Gastrocnemius medialis (tissue), 4 donors: ENCODE measurements around the gene POLR1F. TPM values are rescaled to one million over a fixed set of nuclear protein-coding genes. Genes with fewer than 3 reads are reported as not detected.

ENCODE experiments used
- ATAC-seq, 2 donors: fragments of 150-250 bp; one replicate each; pipeline ENCODE4 v1.9.1; 2016
- DNase-seq, 2 donors: peaks; one replicate each; pipeline ENCODE4 v3.0.0-alpha.2; 2019
- H3K27ac ChIP-seq, 4 donors: fragments of 200-600 bp; sonication (generic); 1 replicate in 1 of 4; 2 replicates in 3 of 4; pipeline ENCODE4 v1.5.1; 2016 to 2018; ENCODE audit warnings: mild to moderate bottlenecking in 2 of 4, moderate library complexity in 1 of 4
- H3K27me3 ChIP-seq, 3 donors: fragments of 200-600 bp; sonication (generic) in 2 of 3; 1 replicate in 1 of 3; 2 replicates in 2 of 3; pipeline versions ENCODE4 v1.5.1 to v1.6.0; 2016 to 2019; ENCODE audit warnings: mild to moderate bottlenecking in 1 of 3, moderate library complexity in 1 of 3
- H3K36me3 ChIP-seq, 2 donors: fragments of 200-600 bp; sonication (generic) in 1 of 2; one replicate each; pipeline ENCODE4 v1.5.1; 2017 to 2018
- H3K4me1 ChIP-seq, 2 donors: fragments of 200-600 bp; sonication (generic) in 1 of 2; one replicate each; pipeline ENCODE4 v1.5.1; 2016 to 2017; ENCODE audit warnings: mild to moderate bottlenecking in 2 of 2
- H3K4me3 ChIP-seq, 4 donors: fragments of 200-600 bp; sonication (generic) in 3 of 4; 1 replicate in 1 of 4; 2 replicates in 3 of 4; pipeline ENCODE4 v1.5.1; 2016 to 2019; ENCODE audit warnings: mild to moderate bottlenecking in 2 of 4
- H3K9me3 ChIP-seq, 3 donors: fragments of 200-600 bp; sonication (generic) in 2 of 3; 1 replicate in 1 of 3; 2 replicates in 2 of 3; pipeline ENCODE4 v1.5.1; 2016 to 2019
- CTCF ChIP-seq, 5 experiments: fragments of 450-650 bp in 3 of 5; fragments of 200-600 bp in 2 of 5; sonication (generic) in 2 of 5; IDR thresholded peaks in 4 of 5; conservative IDR thresholded peaks in 1 of 5; 1 replicate in 4 of 5; 2 replicates in 1 of 5; pipeline ENCODE4 v1.5.1; 2016 to 2019; ENCODE audit warnings: antibody characterized with exemption in 5 of 5, mild to moderate bottlenecking in 3 of 5, moderate library complexity in 3 of 5
- POLR2A ChIP-seq, 2 donors: fragments of 450-650 bp; IDR thresholded peaks; one replicate each; pipeline ENCODE4 v1.6.1; 2017; ENCODE audit warnings: antibody characterized with exemption in 2 of 2, mild to moderate bottlenecking in 2 of 2, moderate library complexity in 2 of 2
- in situ Hi-C, 4 donors: fragments of 200-750 bp; cut with MboI; loops; one replicate each; pipeline versions ENCODE4 v1.15.0 to v1.8.0; 2017; ENCODE audit warnings: low sequenced_read_pairs in 4 of 4
- intact Hi-C: fragments of 100-400 bp; cut with DNase I; formaldehyde crosslinking; loops from one replicate; pipeline ENCODE4 v1.15.1; 2023; ENCODE audit warnings: low total_unique reads
- total RNA-seq, 4 donors: library from RNA; depleted of rRNA; stranded (reverse); fragments of >200 nt; gene quantifications; one replicate each; pipeline versions ENCODE4 v1.1.0 to v1.2.3, GENCODE V29; 2016

POLR1F gene
- total RNA-seq, 4 donors from 2014 or later = 8.0 to 18.0 (median 9.2) TPM

GRCh38 chr7:19747740-19748339, 39.0 kb upstream of the POLR1F start:
- in situ Hi-C loops (no loop called here), intact Hi-C loops (loop anchor here (10.0 kb wide), 1 partner anchor 847 kb away; no protein-coding TSS in a partner anchor)
- Histone ChIP-seq H3K27ac (no peak overlapping the region), H3K27me3 (no peaks in the 10 kb centered on the region), H3K9me3 (no peaks in the 10 kb centered on the region), H3K36me3 (no peaks in the 10 kb centered on the region), H3K4me1 (no peaks in the 10 kb centered on the region), H3K4me3 (no peak overlapping the region)
- no peak for DNase-seq
- no peak for ATAC-seq
- TF ChIP-seq POLR2A (IDR thresholded peaks at IDR 0.05) (no peak), CTCF (IDR thresholded peaks at IDR 0.05 in 4 of 5, conservative IDR thresholded peaks at IDR 0.05 in 1 of 5) (peak in 1 of 5 experiments; percentile 37)

- Histone ChIP-seq H3K36me3 (no peaks in the 10 kb centered on the region), H3K27me3 (no peaks in the 10 kb centered on the region), H3K4me3 (no peak overlapping the region), H3K27ac (no peak overlapping the region), H3K4me1 (no peaks in the 10 kb centered on the region), H3K9me3 (no peaks in the 10 kb centered on the region)
- intact Hi-C loops = loop anchor here (10.0 kb wide), 1 partner anchor 851 kb away; no protein-coding TSS in a partner anchor
- no peak for ATAC-seq
- in situ Hi-C loops = no loop called here
- TF ChIP-seq CTCF (IDR thresholded peaks at IDR 0.05 in 4 of 5, conservative IDR thresholded peaks at IDR 0.05 in 1 of 5) (no peak), POLR2A (IDR thresholded peaks at IDR 0.05) (no peak)
- no peak for DNase-seq
These were observed 35.2 kb upstream of the POLR1F start for GRCh38 chr7:19744075-19744474.

GRCh38 chr7:19728716-19729115, 19.9 kb upstream of the POLR1F start:
- no peak for ATAC-seq
- no peaks in the 10 kb centered on the region for H3K36me3 ChIP-seq
- no peak for TF ChIP-seq CTCF (IDR thresholded peaks at IDR 0.05 in 4 of 5, conservative IDR thresholded peaks at IDR 0.05 in 1 of 5)
- TF ChIP-seq POLR2A (IDR thresholded peaks at IDR 0.05) = no peak
- H3K27me3 ChIP-seq = no peaks in the 10 kb centered on the region
- no peak overlapping the region for H3K27ac ChIP-seq
- no peak overlapping the region for H3K4me3 ChIP-seq
- no peaks in the 10 kb centered on the region for H3K9me3 ChIP-seq
- in situ Hi-C loops = loop anchor here in 1 of 4 donors (10.0 kb wide), 1 partner anchor 866 kb away; no protein-coding TSS in a partner anchor
- DNase-seq = no peak
- intact Hi-C loops = no loop called here
- no peaks in the 10 kb centered on the region for H3K4me1 ChIP-seq

- TF ChIP-seq POLR2A (IDR thresholded peaks at IDR 0.05) (no peak), CTCF (IDR thresholded peaks at IDR 0.05 in 4 of 5, conservative IDR thresholded peaks at IDR 0.05 in 1 of 5) (no peak)
- DNase-seq = no peak
- H3K9me3 ChIP-seq = no peaks in the 10 kb centered on the region
- H3K36me3 ChIP-seq = no peaks in the 10 kb centered on the region
- in situ Hi-C loops = loop anchor here in 1 of 4 donors (10.0 kb wide), 1 partner anchor 869 kb away; no protein-coding TSS in a partner anchor
- no peak for ATAC-seq
- intact Hi-C loops = no loop called here
- H3K4me3 ChIP-seq = no peak overlapping the region
- no peaks in the 10 kb centered on the region for H3K4me1 ChIP-seq
- no peak overlapping the region for H3K27ac ChIP-seq
- H3K27me3 ChIP-seq = no peaks in the 10 kb centered on the region
These were observed 16.9 kb upstream of the POLR1F start for GRCh38 chr7:19725770-19726169.
